Spleen (tissue), 11 donors: ENCODE results near the gene HOXA7. TPM values are rescaled to one million over a fixed set of nuclear protein-coding genes. Genes with fewer than 3 reads are reported as not detected.

Source experiments
- DNase-seq: peaks from one replicate; pipeline ENCODE4 v3.0.0-alpha.2; 2020
- H3K27ac ChIP-seq, 8 donors: fragments of 200-600 bp; sonication (generic) in 7 of 8; 1 replicate in 4 of 8; 2 replicates in 4 of 8; pipeline versions ENCODE4 v1.5.0 to v1.8.0; 2016 to 2021; ENCODE audit warnings: inconsistent platforms in 4 of 8, mild to moderate bottlenecking in 4 of 8, moderate library complexity in 1 of 8
- H3K27me3 ChIP-seq, 7 donors: fragments of 200-600 bp; sonication (generic) in 6 of 7; replicated peaks in 1 of 7; 1 replicate in 4 of 7; 2 replicates in 3 of 7; pipeline versions ENCODE4 v1.5.0 to v1.8.0; 2016 to 2021; ENCODE audit warnings: inconsistent platforms in 3 of 7, mild to moderate bottlenecking in 1 of 7
- H3K36me3 ChIP-seq, 6 donors: fragments of 200-600 bp; sonication (generic) in 5 of 6; 1 replicate in 4 of 6; 2 replicates in 2 of 6; pipeline versions ENCODE4 v1.5.0 to v1.8.0; 2016 to 2021; ENCODE audit warnings: inconsistent platforms in 2 of 6
- H3K4me1 ChIP-seq, 6 donors: fragments of 200-600 bp; sonication (generic) in 5 of 6; 1 replicate in 3 of 6; 2 replicates in 3 of 6; pipeline versions ENCODE4 v1.5.0 to v1.8.0; 2016 to 2021; ENCODE audit warnings: inconsistent platforms in 3 of 6
- H3K4me3 ChIP-seq, 8 donors: fragments of 200-600 bp; sonication (generic) in 7 of 8; 1 replicate in 4 of 8; 2 replicates in 4 of 8; pipeline versions ENCODE4 v1.5.0 to v1.8.0; 2016 to 2021; ENCODE audit warnings: inconsistent platforms in 4 of 8, mild to moderate bottlenecking in 4 of 8, moderate library complexity in 2 of 8
- H3K9me3 ChIP-seq, 8 donors: fragments of 200-600 bp; sonication (generic) in 7 of 8; 1 replicate in 4 of 8; 2 replicates in 4 of 8; pipeline versions ENCODE4 v1.5.0 to v1.8.0; 2016 to 2021; ENCODE audit warnings: inconsistent platforms in 4 of 8
- POLR2A ChIP-seq, 3 donors: fragments of 450-650 bp; IDR thresholded peaks; one replicate each; pipeline ENCODE4 v1.5.1; 2017; ENCODE audit warnings: antibody characterized with exemption in 3 of 3, mild to moderate bottlenecking in 1 of 3
- POLR2AphosphoS5 ChIP-seq, 3 donors: sonication (generic); formaldehyde crosslinking; IDR thresholded peaks; one replicate each; pipeline ENCODE4 v1.5.1; 2017; ENCODE audit warnings: antibody characterized with exemption in 3 of 3
- WGBS, 5 donors: extraction: QIAGEN DNeasy Blood & Tissue Kit in 3 of 5; methylation state at CpG; one replicate each; pipeline versions ENCODE4 v1.1.5 to v1.1.7; 2013 to 2018; 5-methylcytosine and 5-hydroxymethylcytosine counted together
- intact Hi-C: fragments of 100-400 bp; cut with DNase I; formaldehyde crosslinking; loops from one replicate; pipeline ENCODE4 v1.15.0; 2023; ENCODE audit warnings: low total_unique reads
- polyA plus RNA-seq, 3 donors: library from polyadenylated mRNA; stranded (reverse); fragments of 200-250 nt; gene quantifications; one replicate each; pipeline ENCODE4 v1.2.1, GENCODE V29; 2013
- total RNA-seq, 7 donors: library from RNA; depleted of rRNA in 3 of 7; stranded (reverse); fragments of >200 nt in 3 of 7; fragmentation: NEBNext Ultra II Directional in 4 of 7; extraction: Animal tissue kit (Norgen Biotek cat#: 25700) in 4 of 7; gene quantifications; one replicate each; pipeline versions ENCODE4 v1.1.0 to v1.2.1, GENCODE V29; 2016 to 2021
- TF ChIP-seq, protein P1 (sequence below), 11 experiments: fragments of 200-600 bp in 7 of 11; fragments of 450-650 bp in 4 of 11; sonication (generic) in 4 of 11; IDR thresholded peaks in 8 of 11; conservative IDR thresholded peaks in 3 of 11; 1 replicate in 7 of 11; 2 replicates in 4 of 11; pipeline versions ENCODE4 v1.4.0 to v1.8.0; 2016 to 2021; ENCODE audit warnings: antibody characterized with exemption in 11 of 11, inconsistent platforms in 4 of 11, mild to moderate bottlenecking in 1 of 11
- donor health status: healthy with polysubstance abuse.
- donor health status: DM: no; HTN: no; CAD: no; lungs with moderate emphysema.
- donor health status: DM: no; HTN: no; CAD: no.
- donor health status: Bipolar disorder and iron deficiency.
- donor health status: healthy.
- donor health status: DM: no; HTN: no; CAD: no.
- donor health status: DM: yes; HTN: yes; CAD: no.

HOXA7 gene
- total and polyA plus RNA-seq, 10 donors = 0.55 to 8.0 (median 2.4) TPM

DNA sequence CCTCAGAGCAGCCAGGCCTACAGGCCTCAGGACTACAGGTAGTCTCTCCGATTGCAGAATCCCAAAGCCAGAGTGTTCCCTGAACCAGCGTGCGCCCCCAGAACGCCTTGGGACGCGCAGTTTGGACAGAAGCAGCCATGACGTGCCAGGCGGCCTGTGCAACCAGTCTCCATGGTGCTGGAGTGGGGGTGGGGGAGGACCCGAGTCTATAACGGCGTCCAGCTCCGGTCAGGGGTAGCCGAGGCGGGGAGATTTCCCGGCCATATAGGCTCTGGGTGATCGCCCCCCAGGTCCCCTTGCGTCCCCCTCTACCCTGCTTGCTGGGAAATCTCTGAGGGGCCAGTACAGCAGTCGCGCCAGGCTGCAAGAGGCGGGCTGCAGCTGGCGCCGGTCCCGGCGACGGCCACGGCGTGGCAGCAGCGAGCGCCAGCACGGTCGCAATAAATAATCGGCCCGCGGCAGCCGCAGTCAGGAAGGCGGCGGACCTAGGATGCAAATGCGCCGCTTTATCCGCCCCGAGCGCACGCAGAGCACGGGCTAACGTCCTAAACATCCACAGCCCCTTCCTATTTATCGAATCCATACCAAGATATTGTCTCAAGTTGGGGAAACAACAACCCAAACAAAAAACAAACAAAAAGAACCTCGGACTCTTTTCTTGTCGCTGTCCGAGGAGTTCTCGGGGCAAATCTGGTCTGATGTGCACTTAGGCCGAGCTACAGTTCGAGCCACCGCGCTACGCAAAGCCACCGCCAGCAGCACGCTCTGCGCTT is 5.7 kb downstream of the HOXA7 start:
- peak overlapping the region; percentile 0 to 68 (median 40) for H3K4me3 ChIP-seq
- H3K27me3 ChIP-seq = peaks cover 26 to 100% (median 95%) of the 10 kb centered on the region in 7 donors
- peak overlapping the region in 7 of 8 donors; percentile 38 to 69 (median 60) for H3K27ac ChIP-seq
- no peaks in the 10 kb centered on the region for H3K9me3 ChIP-seq
- DNase-seq = peak; percentile 93
- TF ChIP-seq POLR2AphosphoS5 (IDR thresholded peaks at IDR 0.05) (peak; percentile 67 to 88 (median 85)), POLR2A (IDR thresholded peaks at IDR 0.05) (peak in 1 of 3 donors; percentile 31)
- TF ChIP-seq, protein P1, sequence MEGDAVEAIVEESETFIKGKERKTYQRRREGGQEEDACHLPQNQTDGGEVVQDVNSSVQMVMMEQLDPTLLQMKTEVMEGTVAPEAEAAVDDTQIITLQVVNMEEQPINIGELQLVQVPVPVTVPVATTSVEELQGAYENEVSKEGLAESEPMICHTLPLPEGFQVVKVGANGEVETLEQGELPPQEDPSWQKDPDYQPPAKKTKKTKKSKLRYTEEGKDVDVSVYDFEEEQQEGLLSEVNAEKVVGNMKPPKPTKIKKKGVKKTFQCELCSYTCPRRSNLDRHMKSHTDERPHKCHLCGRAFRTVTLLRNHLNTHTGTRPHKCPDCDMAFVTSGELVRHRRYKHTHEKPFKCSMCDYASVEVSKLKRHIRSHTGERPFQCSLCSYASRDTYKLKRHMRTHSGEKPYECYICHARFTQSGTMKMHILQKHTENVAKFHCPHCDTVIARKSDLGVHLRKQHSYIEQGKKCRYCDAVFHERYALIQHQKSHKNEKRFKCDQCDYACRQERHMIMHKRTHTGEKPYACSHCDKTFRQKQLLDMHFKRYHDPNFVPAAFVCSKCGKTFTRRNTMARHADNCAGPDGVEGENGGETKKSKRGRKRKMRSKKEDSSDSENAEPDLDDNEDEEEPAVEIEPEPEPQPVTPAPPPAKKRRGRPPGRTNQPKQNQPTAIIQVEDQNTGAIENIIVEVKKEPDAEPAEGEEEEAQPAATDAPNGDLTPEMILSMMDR (IDR thresholded peaks at IDR 0.05 in 8 of 11, conservative IDR thresholded peaks at IDR 0.05 in 3 of 11) = peak; percentile 61 to 96 (median 89)
- WGBS, 5 donors = 0 to 2% (median 2%) methylated on average over 18 to 58 of the region's 58 CpGs
- intact Hi-C loops = no loop called here
- H3K36me3 ChIP-seq = no peaks in the 10 kb centered on the region
- H3K4me1 ChIP-seq = peaks cover 24 to 77% (median 65%) of the 10 kb centered on the region in 6 donors

DNA sequence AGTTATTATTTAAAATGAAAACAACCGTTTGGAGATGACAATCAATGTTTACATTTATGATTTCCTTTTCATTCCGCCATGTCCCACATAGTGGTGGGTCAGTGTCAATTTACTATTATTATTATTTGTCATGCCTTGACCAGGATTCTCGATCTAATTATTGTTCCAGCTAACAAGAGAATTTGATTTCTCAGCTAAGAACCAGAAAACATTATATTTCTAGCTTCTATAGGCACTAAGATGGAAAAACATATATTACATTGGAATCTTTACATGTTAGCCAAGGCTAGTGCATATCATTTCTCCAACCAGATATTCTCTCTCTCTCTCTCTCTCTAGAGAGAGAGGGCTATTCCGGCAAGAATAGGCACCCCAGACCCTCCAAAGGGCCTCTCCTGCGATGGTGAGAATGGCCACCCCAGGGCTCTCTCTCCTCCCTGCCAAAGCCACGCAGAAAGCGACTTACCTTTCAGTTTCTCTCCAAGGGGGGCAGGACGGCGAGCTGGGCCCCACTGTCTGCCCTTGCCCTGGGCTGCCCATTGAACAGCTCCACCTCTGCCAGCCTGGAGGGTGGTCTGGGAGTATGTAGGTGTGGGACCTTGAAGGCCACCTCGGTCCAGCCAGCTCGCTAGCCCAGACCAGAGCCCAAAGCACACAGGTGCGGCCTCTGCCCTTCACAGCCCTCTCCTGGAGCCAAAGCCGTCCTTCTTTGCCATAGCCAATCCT is 6.5 kb downstream of the HOXA7 start:
- Histone ChIP-seq H3K9me3 (no peaks in the 10 kb centered on the region), H3K27ac (peak overlapping the region in 6 of 8 donors; percentile 2 to 69 (median 62)), H3K27me3 (peaks cover 24 to 100% (median 95%) of the 10 kb centered on the region in 7 donors), H3K4me1 (peaks cover 22 to 74% (median 58%) of the 10 kb centered on the region in 6 donors), H3K36me3 (no peaks in the 10 kb centered on the region), H3K4me3 (peak overlapping the region in 7 of 8 donors; percentile 28 to 68 (median 43))
- peak; percentile 59 for DNase-seq
- TF ChIP-seq POLR2A (IDR thresholded peaks at IDR 0.05) = no peak
- TF ChIP-seq, protein P1 (IDR thresholded peaks at IDR 0.05 in 8 of 11, conservative IDR thresholded peaks at IDR 0.05 in 3 of 11) = no peak
- no peak for TF ChIP-seq POLR2AphosphoS5 (IDR thresholded peaks at IDR 0.05)
- WGBS, 5 donors = 35 to 43% (median 40%) methylated on average over 9 to 13 of the region's 13 CpGs
- intact Hi-C loops = no loop called here

DNA sequence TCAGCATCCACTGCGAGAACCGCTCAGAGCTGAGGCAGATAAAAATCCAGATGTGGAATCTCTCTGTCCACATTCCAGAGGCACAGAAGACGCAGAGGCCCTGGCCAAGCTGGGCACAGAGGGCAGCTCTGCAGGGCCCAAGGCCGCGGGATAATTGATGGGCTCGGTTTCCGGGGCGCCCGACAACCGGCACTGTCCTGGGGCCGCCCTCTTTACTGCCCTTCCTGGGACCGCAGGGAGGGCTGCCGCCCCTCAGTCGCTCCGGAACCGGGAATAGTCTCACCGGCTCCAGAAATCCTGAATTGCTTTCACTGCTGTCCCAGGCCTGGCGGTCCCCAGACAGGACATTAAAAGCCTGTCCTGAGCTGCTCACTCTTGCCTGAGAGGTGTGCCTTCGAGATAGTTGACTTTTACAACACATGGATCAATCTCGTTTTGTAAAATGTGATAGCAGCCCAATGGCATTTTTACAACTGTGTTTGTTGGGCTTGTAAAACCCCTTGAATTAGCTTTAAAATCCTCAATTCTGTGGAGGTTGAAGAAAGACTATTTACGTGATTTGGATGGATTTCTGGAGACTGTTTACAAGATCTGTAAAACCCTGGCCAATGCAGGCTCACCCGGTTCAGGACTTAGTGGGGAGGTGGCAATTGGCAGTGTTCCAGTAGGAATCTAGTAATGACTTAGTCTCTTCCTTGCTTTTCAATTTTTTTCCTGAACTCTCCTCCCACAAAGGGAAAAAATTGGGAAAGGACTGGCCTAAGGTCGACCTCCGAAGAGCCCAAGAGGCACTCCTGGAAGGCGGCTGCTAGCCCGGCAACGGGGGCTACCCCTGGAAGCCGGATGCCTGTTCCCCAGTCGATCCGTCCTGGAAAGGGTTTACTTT is 7.5 kb downstream of the HOXA7 start:
- H3K27ac ChIP-seq = peak overlapping the region in 4 of 8 donors; percentile 13 to 69 (median 60)
- H3K36me3 ChIP-seq = no peaks in the 10 kb centered on the region
- H3K9me3 ChIP-seq = no peaks in the 10 kb centered on the region
- H3K4me1 ChIP-seq = peaks cover 22 to 74% (median 50%) of the 10 kb centered on the region in 6 donors
- intact Hi-C loops = no loop called here
- peak; percentile 74 for DNase-seq
- TF ChIP-seq POLR2AphosphoS5 (IDR thresholded peaks at IDR 0.05) (no peak), POLR2A (IDR thresholded peaks at IDR 0.05) (no peak)
- TF ChIP-seq, protein P1 (IDR thresholded peaks at IDR 0.05 in 8 of 11, conservative IDR thresholded peaks at IDR 0.05 in 3 of 11) = no peak
- peaks cover 16 to 100% (median 86%) of the 10 kb centered on the region in 7 donors for H3K27me3 ChIP-seq
- WGBS, 5 donors = 32 to 49% (median 44%) methylated on average over 27 to 30 of the region's 30 CpGs
- H3K4me3 ChIP-seq = peak overlapping the region in 3 of 8 donors; percentile 29 to 65 (median 43)
